Right ventricle myocardium superior (tissue), 1 donor: ENCODE data around the gene MLH1. TPM values are rescaled to one million over a fixed set of nuclear protein-coding genes. Genes with fewer than 3 reads are reported as not detected.
"Not testable (repeated sequence)": the region's sequence is repeated elsewhere in the genome, so short reads cannot be mapped to it uniquely, and the experiment has no call there.

Experiments
- ATAC-seq: fragments of 200-7000 bp; cut with Tn5 transposase; one replicate; pipeline ENCODE4 v1.9.1; 2020; ENCODE audit warnings: mild to moderate bottlenecking; ENCODE audit not compliant: poor library complexity
- DNase-seq: peaks from one replicate; pipeline ENCODE4 v3.0.0-alpha.2; 2020
- intact Hi-C: fragments of 100-400 bp; cut with DNase I; formaldehyde crosslinking; loops from one replicate; pipeline ENCODE4 v1.11.2; 2022
- total RNA-seq: library from RNA; stranded (reverse); fragmentation: NEBNext Ultra II Directional; extraction: Animal tissue kit (Norgen Biotek cat#: 25700); gene quantifications from one replicate; pipeline ENCODE4 v1.2.1, GENCODE V29; 2021
- donor health status: DM: no; HTN: yes; CAD: no; lungs with severe emphysema.

Gene MLH1
- total RNA-seq, 1 donor from 2014 or later = 42.7 TPM

- ATAC-seq (peak; percentile 85), DNase-seq (peak; percentile 72)
- intact Hi-C loops = loop anchor here (10.0 kb wide), 1 partner anchor 186 kb away; no protein-coding TSS in a partner anchor
Measured at GRCh38 chr3:37028329-37028728, 35.0 kb downstream of the MLH1 start.

- peak; percentile 48 for DNase-seq
- peak; percentile 81 for ATAC-seq
- intact Hi-C loops = loop anchor here (10.0 kb wide), 1 partner anchor 186 kb away; no protein-coding TSS in a partner anchor
Measured at GRCh38 chr3:37029111-37029510, 35.8 kb downstream of the MLH1 start.

- DNase-seq (no peak), ATAC-seq (no peak)
- intact Hi-C loops = loop anchor here (10.0 kb wide), 1 partner anchor 185 kb away; no protein-coding TSS in a partner anchor
Measured at GRCh38 chr3:37029516-37030163, 36.3 kb downstream of the MLH1 start.

GRCh38 chr3:37030588-37030987 is 37.3 kb downstream of the MLH1 start:
- no peak for ATAC-seq
- intact Hi-C loops = no loop called here
- no peak for DNase-seq

GRCh38 chr3:37031096-37031682 is 37.9 kb downstream of the MLH1 start:
- intact Hi-C loops = no loop called here
- ATAC-seq (peak; percentile 16), DNase-seq (no peak)

- DNase-seq (no peak), ATAC-seq (no peak)
- intact Hi-C loops = no loop called here
Measured at GRCh38 chr3:37032961-37033360, 39.6 kb downstream of the MLH1 start.

GRCh38 chr3:37037352-37037751 is 44.0 kb downstream of the MLH1 start:
- DNase-seq (no peak), ATAC-seq (no peak)
- intact Hi-C loops = no loop called here

GRCh38 chr3:37039161-37039846 is 46.0 kb downstream of the MLH1 start:
- ATAC-seq = no peak
- DNase-seq = no peak
- intact Hi-C loops = no loop called here

GRCh38 chr3:37040231-37040630 is 46.9 kb downstream of the MLH1 start:
- intact Hi-C loops = no loop called here
- no peak for ATAC-seq
- no peak for DNase-seq

- ATAC-seq (peak; percentile 45), DNase-seq (no peak)
- intact Hi-C loops = no loop called here
Measured at GRCh38 chr3:37041546-37042195, 48.4 kb downstream of the MLH1 start.

- DNase-seq, ATAC-seq, intact Hi-C loops: not testable (repeated sequence)
Measured at GRCh38 chr3:37042712-37043111, 49.4 kb downstream of the MLH1 start.

GRCh38 chr3:37050282-37050681 is 57.0 kb downstream of the MLH1 start:
- peak; percentile 47 for ATAC-seq
- no peak for DNase-seq
- intact Hi-C loops = no loop called here

GRCh38 chr3:37052860-37053259 is 59.5 kb downstream of the MLH1 start:
- intact Hi-C loops = no loop called here
- DNase-seq (no peak), ATAC-seq (peak; percentile 48)

GRCh38 chr3:37053337-37053736 is 60.0 kb downstream of the MLH1 start:
- intact Hi-C loops = no loop called here
- ATAC-seq = peak; percentile 30
- no peak for DNase-seq

- peak; percentile 3 for ATAC-seq
- intact Hi-C loops = no loop called here
- no peak for DNase-seq
Measured at GRCh38 chr3:37053753-37054152, 60.4 kb downstream of the MLH1 start.

GRCh38 chr3:37054370-37054769 is 61.1 kb downstream of the MLH1 start:
- intact Hi-C loops = no loop called here
- ATAC-seq (peak; percentile 87), DNase-seq (no peak)

- DNase-seq, intact Hi-C loops, ATAC-seq: not testable (repeated sequence)
Measured at GRCh38 chr3:37055077-37055476, 61.8 kb downstream of the MLH1 start.

GRCh38 chr3:37056826-37057225 is 63.5 kb downstream of the MLH1 start:
- no peak for ATAC-seq
- DNase-seq = no peak
- intact Hi-C loops = no loop called here

- DNase-seq = no peak
- ATAC-seq = no peak
- intact Hi-C loops = no loop called here
Measured at GRCh38 chr3:37058117-37058516, 64.8 kb downstream of the MLH1 start.
